HL-60 (cell line): ENCODE results near the gene IGSF23.

ENCODE experiments used
- DNase-seq, 2 experiments: peaks; one replicate each; pipeline ENCODE4 v3.0.0-alpha.2; 2010 to 2020; ENCODE audit warnings: low read depth in 1 of 2, low spot score in 1 of 2
- H3K27ac ChIP-seq: fragments of 250-450 bp; sonication (Bioruptor Pico); replicated peaks from 2 replicates; pipeline ENCODE4 v1.5.1; 2020; ENCODE audit warnings: mild to moderate bottlenecking, moderate library complexity
- H3K27me3 ChIP-seq: fragments of 250-450 bp; sonication (Bioruptor Pico); 2 replicates; pipeline ENCODE4 v1.5.1; 2021; ENCODE audit warnings: mild to moderate bottlenecking, moderate library complexity; ENCODE audit not compliant: insufficient read depth, poor library complexity, severe bottlenecking
- H3K4me3 ChIP-seq: replicated peaks from 2 replicates; pipeline ENCODE4 v1.5.1; 2011; ENCODE audit warnings: mild to moderate bottlenecking, control low read depth, low read length; ENCODE audit not compliant: insufficient read depth
- GABPA ChIP-seq: IDR thresholded peaks from 2 replicates; pipeline ENCODE4 v1.6.1; 2012; ENCODE audit warnings: low read depth
- POLR2AphosphoS5 ChIP-seq: IDR thresholded peaks from 2 replicates; pipeline ENCODE4 v1.6.1; 2012; ENCODE audit warnings: low read depth
- SPI1 ChIP-seq: IDR thresholded peaks from 2 replicates; pipeline ENCODE4 v1.6.1; 2012; ENCODE audit warnings: low read depth, mild to moderate bottlenecking, borderline replicate concordance
- TF ChIP-seq, protein P1 (sequence below): IDR thresholded peaks from 2 replicates; pipeline ENCODE4 v1.6.1; 2012; ENCODE audit warnings: low read depth; ENCODE audit not compliant: insufficient replicate concordance
- TF ChIP-seq, protein P2 (sequence below): IDR thresholded peaks from one replicate; pipeline ENCODE4 v1.5.1; 2011; ENCODE audit warnings: low read length, control low read depth, inconsistent platforms; ENCODE audit not compliant: insufficient read depth

Gene IGSF23

DNA sequence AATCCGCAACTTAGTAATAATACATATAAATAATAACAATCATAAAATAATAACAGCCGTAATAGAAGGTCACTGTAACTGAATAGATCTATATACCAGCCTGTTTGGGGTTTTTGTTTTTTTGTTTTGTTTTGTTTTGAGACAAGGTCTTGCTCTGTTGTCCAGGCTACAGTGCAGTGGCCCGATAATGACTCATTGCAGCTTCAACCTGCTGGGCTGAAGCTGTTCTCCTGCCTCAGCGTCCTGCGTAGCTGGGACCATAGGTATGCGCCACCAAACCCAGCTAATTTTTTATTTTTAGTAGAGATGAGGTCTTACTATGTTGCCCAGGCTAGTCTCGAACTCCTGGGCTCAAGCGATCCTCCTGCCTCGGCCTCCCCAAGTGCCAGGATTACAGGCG, 950 bp downstream of the IGSF23 start:
- H3K4me3 ChIP-seq, result no peak overlapping the region
- no peaks in the 10 kb centered on the region for H3K27me3 ChIP-seq
- peak overlapping the region; percentile 83 for H3K27ac ChIP-seq
- no peak for DNase-seq
- TF ChIP-seq, protein P1, sequence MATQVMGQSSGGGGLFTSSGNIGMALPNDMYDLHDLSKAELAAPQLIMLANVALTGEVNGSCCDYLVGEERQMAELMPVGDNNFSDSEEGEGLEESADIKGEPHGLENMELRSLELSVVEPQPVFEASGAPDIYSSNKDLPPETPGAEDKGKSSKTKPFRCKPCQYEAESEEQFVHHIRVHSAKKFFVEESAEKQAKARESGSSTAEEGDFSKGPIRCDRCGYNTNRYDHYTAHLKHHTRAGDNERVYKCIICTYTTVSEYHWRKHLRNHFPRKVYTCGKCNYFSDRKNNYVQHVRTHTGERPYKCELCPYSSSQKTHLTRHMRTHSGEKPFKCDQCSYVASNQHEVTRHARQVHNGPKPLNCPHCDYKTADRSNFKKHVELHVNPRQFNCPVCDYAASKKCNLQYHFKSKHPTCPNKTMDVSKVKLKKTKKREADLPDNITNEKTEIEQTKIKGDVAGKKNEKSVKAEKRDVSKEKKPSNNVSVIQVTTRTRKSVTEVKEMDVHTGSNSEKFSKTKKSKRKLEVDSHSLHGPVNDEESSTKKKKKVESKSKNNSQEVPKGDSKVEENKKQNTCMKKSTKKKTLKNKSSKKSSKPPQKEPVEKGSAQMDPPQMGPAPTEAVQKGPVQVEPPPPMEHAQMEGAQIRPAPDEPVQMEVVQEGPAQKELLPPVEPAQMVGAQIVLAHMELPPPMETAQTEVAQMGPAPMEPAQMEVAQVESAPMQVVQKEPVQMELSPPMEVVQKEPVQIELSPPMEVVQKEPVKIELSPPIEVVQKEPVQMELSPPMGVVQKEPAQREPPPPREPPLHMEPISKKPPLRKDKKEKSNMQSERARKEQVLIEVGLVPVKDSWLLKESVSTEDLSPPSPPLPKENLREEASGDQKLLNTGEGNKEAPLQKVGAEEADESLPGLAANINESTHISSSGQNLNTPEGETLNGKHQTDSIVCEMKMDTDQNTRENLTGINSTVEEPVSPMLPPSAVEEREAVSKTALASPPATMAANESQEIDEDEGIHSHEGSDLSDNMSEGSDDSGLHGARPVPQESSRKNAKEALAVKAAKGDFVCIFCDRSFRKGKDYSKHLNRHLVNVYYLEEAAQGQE, result no peak
- no peak for TF ChIP-seq GABPA
- TF ChIP-seq SPI1, result no peak
- no peak for TF ChIP-seq POLR2AphosphoS5
- TF ChIP-seq, protein P2, sequence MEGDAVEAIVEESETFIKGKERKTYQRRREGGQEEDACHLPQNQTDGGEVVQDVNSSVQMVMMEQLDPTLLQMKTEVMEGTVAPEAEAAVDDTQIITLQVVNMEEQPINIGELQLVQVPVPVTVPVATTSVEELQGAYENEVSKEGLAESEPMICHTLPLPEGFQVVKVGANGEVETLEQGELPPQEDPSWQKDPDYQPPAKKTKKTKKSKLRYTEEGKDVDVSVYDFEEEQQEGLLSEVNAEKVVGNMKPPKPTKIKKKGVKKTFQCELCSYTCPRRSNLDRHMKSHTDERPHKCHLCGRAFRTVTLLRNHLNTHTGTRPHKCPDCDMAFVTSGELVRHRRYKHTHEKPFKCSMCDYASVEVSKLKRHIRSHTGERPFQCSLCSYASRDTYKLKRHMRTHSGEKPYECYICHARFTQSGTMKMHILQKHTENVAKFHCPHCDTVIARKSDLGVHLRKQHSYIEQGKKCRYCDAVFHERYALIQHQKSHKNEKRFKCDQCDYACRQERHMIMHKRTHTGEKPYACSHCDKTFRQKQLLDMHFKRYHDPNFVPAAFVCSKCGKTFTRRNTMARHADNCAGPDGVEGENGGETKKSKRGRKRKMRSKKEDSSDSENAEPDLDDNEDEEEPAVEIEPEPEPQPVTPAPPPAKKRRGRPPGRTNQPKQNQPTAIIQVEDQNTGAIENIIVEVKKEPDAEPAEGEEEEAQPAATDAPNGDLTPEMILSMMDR, result no peak

DNA sequence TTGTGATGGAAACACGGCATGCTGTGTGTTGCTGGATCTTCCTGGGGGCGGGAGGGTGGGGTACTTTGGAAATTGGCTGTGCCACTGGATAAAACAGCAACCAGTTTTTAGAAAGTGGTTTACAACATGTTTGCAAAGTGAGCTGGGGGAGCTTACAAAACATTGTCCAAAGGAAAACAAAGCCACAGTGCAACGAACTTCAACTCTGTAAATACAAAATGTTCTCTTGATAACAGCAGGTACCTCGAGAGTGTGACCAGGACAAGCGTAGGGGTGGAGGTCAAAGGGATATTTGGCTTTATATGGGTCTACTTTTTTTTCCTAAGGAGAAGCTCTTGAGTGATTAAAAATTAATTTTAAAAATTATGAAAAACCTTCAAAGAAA, 2.5 kb downstream of the IGSF23 start:
- DNase-seq, result no peak
- peak overlapping the region; percentile 83 for H3K27ac ChIP-seq
- no peaks in the 10 kb centered on the region for H3K27me3 ChIP-seq
- TF ChIP-seq, protein P2, result no peak
- TF ChIP-seq POLR2AphosphoS5 (no peak), SPI1 (no peak), GABPA (no peak)
- TF ChIP-seq, protein P1, result no peak
- H3K4me3 ChIP-seq, result no peak overlapping the region

DNA sequence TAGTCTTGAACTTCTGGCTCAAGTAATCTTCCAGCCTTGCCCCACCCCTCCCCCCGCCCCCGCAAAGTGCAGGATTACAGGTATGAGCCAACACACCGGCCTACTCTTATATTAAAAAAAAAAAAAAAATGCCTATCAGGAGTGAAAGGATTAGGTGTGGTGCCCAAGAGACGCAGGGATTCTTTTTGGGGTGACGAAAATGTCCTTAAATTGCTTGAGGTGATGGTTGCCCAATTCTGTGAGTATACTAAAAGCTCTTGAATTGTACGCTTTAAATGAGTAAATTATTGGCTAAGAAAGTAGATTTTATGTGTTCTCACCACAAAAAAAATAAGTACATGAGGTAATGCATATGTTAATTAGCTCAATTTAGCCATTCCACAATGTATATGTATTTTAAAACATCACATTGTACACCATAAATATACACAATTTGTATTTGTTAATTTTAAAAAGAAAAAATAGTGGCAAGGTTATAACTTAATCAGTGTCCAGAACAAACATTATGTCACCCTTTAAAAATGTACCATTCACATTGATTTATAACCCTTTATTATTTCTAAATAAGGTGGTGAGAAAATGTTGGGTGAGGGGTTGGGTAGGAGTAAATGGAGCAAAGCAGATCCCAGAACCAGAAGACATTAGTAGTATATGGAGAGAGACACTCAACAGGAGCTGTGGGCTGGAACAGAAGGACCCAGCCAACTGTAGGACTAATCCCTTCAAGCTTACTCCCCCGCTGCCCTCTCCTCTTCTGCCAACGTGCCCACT, 3.9 kb downstream of the IGSF23 start:
- no peak for DNase-seq
- TF ChIP-seq, protein P1, result no peak
- TF ChIP-seq GABPA, result no peak
- no peak for TF ChIP-seq SPI1
- TF ChIP-seq, protein P2, result no peak
- no peak for TF ChIP-seq POLR2AphosphoS5
- Histone ChIP-seq H3K4me3 (no peak overlapping the region), H3K27ac (peak overlapping the region; percentile 39), H3K27me3 (no peaks in the 10 kb centered on the region)
